Activated B cell treated with CpG ODN at 0.5 μM for 24 hours (primary cell): Measurements from ENCODE around the gene CENPA. TPM values are rescaled to one million over a fixed set of nuclear protein-coding genes. Genes with fewer than 3 reads are reported as not detected.
"Not testable (repeated sequence)": the region's sequence is repeated elsewhere in the genome, so short reads cannot be mapped to it uniquely, and the experiment has no call there.

Experiments
- ATAC-seq: fragments of 200-7000 bp; cut with Tn5 transposase; one replicate; pipeline ENCODE4 v1.10.0; 2021; ENCODE audit warnings: low read depth, mild to moderate bottlenecking, moderate library complexity
- CTCF ChIA-PET: fragments of 350-600 bp; sonication (Branson Sonifier 250); formaldehyde crosslinking; loops from one replicate; lab custom pipeline; 2021; ENCODE audit warnings: antibody characterized with exemption; lab: Charles Lee
- POLR2A ChIA-PET: fragments of 350-600 bp; sonication (Branson Sonifier 250); formaldehyde crosslinking; loops from one replicate; lab custom pipeline; 2021; ENCODE audit warnings: antibody characterized with exemption; lab: Charles Lee
- DNase-seq: peaks from one replicate; pipeline ENCODE4 v3.0.0; 2022
- H3K27ac Mint-ChIP-seq: one replicate; pipeline ENCODE4 v1.8.0; 2020; ENCODE audit warnings: mixed read lengths
- H3K27me3 Mint-ChIP-seq: one replicate; pipeline ENCODE4 v1.8.0; 2021; ENCODE audit warnings: mixed read lengths
- H3K36me3 Mint-ChIP-seq: one replicate; pipeline ENCODE4 v1.8.0; 2021; ENCODE audit warnings: low read depth, mixed read lengths
- H3K4me1 Mint-ChIP-seq: one replicate; pipeline ENCODE4 v1.8.0; 2021; ENCODE audit warnings: mixed read lengths
- H3K4me3 Mint-ChIP-seq: one replicate; pipeline ENCODE4 v1.8.0; 2020; ENCODE audit warnings: mild to moderate bottlenecking, mixed read lengths
- H3K9me3 Mint-ChIP-seq: one replicate; pipeline ENCODE4 v1.8.0; 2020; ENCODE audit warnings: mixed read lengths
- intact Hi-C: fragments of 100-400 bp; cut with micrococcal nuclease; formaldehyde crosslinking; loops from one replicate; pipeline ENCODE4 v1.15.1; 2024
- total RNA-seq: library from RNA; stranded (reverse); gene quantifications from 2 replicates; pipeline ENCODE4 v1.2.3, GENCODE V29; 2022
- TF ChIP-seq, protein P1 (sequence below): fragments of 200-600 bp; IDR thresholded peaks from one replicate; pipeline ENCODE4 v1.8.0; 2022; ENCODE audit warnings: antibody characterized with exemption, mild to moderate bottlenecking

The CENPA gene
- total RNA-seq, 1 donor from 2014 or later = 0.42 TPM

GRCh38 chr2:26745609-26746327 is 40.1 kb upstream of the CENPA start:
- Mint-ChIP-seq H3K4me3 (no peak overlapping the region), H3K27ac (no peak overlapping the region), H3K27me3 (peaks cover under 1% of the 10 kb centered on the region), H3K9me3 (no peaks in the 10 kb centered on the region), H3K36me3 (no peaks in the 10 kb centered on the region), H3K4me1 (peaks cover 13% of the 10 kb centered on the region)
- TF ChIP-seq, protein P1, sequence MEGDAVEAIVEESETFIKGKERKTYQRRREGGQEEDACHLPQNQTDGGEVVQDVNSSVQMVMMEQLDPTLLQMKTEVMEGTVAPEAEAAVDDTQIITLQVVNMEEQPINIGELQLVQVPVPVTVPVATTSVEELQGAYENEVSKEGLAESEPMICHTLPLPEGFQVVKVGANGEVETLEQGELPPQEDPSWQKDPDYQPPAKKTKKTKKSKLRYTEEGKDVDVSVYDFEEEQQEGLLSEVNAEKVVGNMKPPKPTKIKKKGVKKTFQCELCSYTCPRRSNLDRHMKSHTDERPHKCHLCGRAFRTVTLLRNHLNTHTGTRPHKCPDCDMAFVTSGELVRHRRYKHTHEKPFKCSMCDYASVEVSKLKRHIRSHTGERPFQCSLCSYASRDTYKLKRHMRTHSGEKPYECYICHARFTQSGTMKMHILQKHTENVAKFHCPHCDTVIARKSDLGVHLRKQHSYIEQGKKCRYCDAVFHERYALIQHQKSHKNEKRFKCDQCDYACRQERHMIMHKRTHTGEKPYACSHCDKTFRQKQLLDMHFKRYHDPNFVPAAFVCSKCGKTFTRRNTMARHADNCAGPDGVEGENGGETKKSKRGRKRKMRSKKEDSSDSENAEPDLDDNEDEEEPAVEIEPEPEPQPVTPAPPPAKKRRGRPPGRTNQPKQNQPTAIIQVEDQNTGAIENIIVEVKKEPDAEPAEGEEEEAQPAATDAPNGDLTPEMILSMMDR = peak; percentile 44
- intact Hi-C loops = no loop called here
- ChIA-PET POLR2A (no interaction called here), CTCF (interaction anchor here (1.1 to 3.6 kb wide), 4 partner anchors 20 to 168 kb away, joined by 3 to 27 read pairs (median 4); no protein-coding TSS in a partner anchor)
- peak; percentile 54 for DNase-seq
- ATAC-seq = peak; percentile 70

GRCh38 chr2:26746934-26747333 is 38.9 kb upstream of the CENPA start:
- Mint-ChIP-seq H3K4me1 (peaks cover 9% of the 10 kb centered on the region), H3K9me3 (no peaks in the 10 kb centered on the region), H3K4me3 (no peak overlapping the region), H3K27me3 (no peaks in the 10 kb centered on the region), H3K36me3 (no peaks in the 10 kb centered on the region), H3K27ac (no peak overlapping the region)
- DNase-seq = no peak
- intact Hi-C loops = no loop called here
- ATAC-seq = no peak
- ChIA-PET POLR2A (interaction anchor here (0.6 to 0.7 kb wide), 2 partner anchors 175 to 1667 kb away, joined by 3 to 4 read pairs; no protein-coding TSS in a partner anchor), CTCF (interaction anchor here (1.3 kb wide), 1 partner anchor 141 kb away, joined by 4 read pairs; no protein-coding TSS in a partner anchor)
- TF ChIP-seq, protein P1 = no peak

GRCh38 chr2:26749787-26750420 is 36.0 kb upstream of the CENPA start:
- ATAC-seq, H3K27ac Mint-ChIP-seq, intact Hi-C loops, H3K36me3 Mint-ChIP-seq, H3K9me3 Mint-ChIP-seq, DNase-seq, H3K27me3 Mint-ChIP-seq, CTCF ChIA-PET: not testable (repeated sequence)
- POLR2A ChIA-PET = interaction anchor here (0.7 kb wide), 1 partner anchor 344 kb away, joined by 8 read pairs; no protein-coding TSS in a partner anchor
- Mint-ChIP-seq H3K4me3 (peak overlapping the region; percentile 53), H3K4me1 (peaks cover 12% of the 10 kb centered on the region)

DNA sequence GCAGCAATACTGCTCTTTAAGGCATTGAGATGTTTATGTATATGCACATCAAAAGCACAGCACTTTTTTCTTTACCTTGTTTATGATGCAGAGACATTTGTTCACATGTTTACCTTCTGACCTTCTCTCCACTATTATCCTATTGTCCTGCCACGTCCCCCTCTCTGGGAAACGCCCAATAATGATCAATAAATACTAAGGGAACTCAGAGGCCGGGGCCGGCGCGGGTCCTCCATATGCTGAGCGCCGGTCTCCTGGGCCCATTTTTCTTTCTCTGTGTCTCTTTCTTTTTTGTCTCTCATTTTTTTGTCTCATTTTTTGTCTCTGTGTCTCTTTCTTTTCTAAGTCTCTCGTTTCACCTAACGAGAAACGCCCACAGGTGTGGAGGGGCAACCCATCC is 35.4 kb upstream of the CENPA start:
- H3K4me1 Mint-ChIP-seq = peaks cover 16% of the 10 kb centered on the region
- CTCF ChIA-PET, H3K27me3 Mint-ChIP-seq, ATAC-seq, H3K36me3 Mint-ChIP-seq, H3K27ac Mint-ChIP-seq, H3K9me3 Mint-ChIP-seq, H3K4me3 Mint-ChIP-seq, intact Hi-C loops, DNase-seq, POLR2A ChIA-PET: not testable (repeated sequence)

- H3K9me3 Mint-ChIP-seq = no peaks in the 10 kb centered on the region
- POLR2A ChIA-PET = no interaction called here
- peaks cover 16% of the 10 kb centered on the region for H3K4me1 Mint-ChIP-seq
- no peaks in the 10 kb centered on the region for H3K36me3 Mint-ChIP-seq
- CTCF ChIA-PET = no interaction called here
- intact Hi-C loops = no loop called here
- TF ChIP-seq, protein P1 = no peak
- DNase-seq (no peak), ATAC-seq (no peak)
- H3K27me3 Mint-ChIP-seq = no peaks in the 10 kb centered on the region
- H3K27ac Mint-ChIP-seq = no peak overlapping the region
- no peak overlapping the region for H3K4me3 Mint-ChIP-seq
These were observed 33.2 kb upstream of the CENPA start for GRCh38 chr2:26752656-26753055.

DNA sequence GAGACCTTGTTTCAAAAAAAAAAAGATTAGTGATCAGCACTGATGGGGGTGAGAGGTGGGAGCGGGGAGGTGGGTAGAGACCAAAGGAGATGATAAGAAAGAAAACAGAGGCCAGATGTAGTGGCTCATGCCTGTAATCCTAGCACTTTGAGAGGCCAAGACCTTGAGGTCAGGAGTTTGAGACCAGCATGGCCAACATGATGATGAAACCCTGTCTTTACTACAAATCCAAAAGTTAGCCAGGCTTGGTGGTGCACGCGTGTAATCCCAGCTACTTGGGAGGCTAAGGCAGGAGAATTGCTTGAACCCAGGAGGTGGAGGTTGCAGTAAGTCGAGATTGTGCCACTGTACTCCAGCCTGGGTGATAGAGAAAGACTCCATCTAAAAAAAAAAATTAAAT is 31.3 kb upstream of the CENPA start:
- POLR2A ChIA-PET = no interaction called here
- H3K4me3 Mint-ChIP-seq = no peak overlapping the region
- no peaks in the 10 kb centered on the region for H3K36me3 Mint-ChIP-seq
- TF ChIP-seq, protein P1 = no peak
- intact Hi-C loops = no loop called here
- H3K27me3 Mint-ChIP-seq = no peaks in the 10 kb centered on the region
- CTCF ChIA-PET = no interaction called here
- no peak overlapping the region for H3K27ac Mint-ChIP-seq
- no peak for DNase-seq
- peaks cover 16% of the 10 kb centered on the region for H3K4me1 Mint-ChIP-seq
- no peaks in the 10 kb centered on the region for H3K9me3 Mint-ChIP-seq
- no peak for ATAC-seq
